Coronary artery (tissue), 2 donors: ENCODE measurements around the gene LRRC36.

Source experiments
- DNase-seq: peaks from one replicate; pipeline ENCODE4 v3.0.0-alpha.2; 2017; ENCODE audit warnings: low spot score
- H3K27ac ChIP-seq, 2 donors: fragments of 200-600 bp; sonication (generic); one replicate each; pipeline ENCODE4 v1.5.1; 2016 to 2019
- H3K4me3 ChIP-seq: fragments of 200-600 bp; sonication (generic); 2 replicates; pipeline ENCODE4 v1.5.1; 2016; ENCODE audit warnings: mild to moderate bottlenecking, moderate library complexity
- TF ChIP-seq, protein P1 (sequence below): fragments of 200-600 bp; sonication (generic); IDR thresholded peaks from one replicate; pipeline ENCODE4 v1.5.1; 2019; ENCODE audit warnings: antibody characterized with exemption

LRRC36 gene

DNA sequence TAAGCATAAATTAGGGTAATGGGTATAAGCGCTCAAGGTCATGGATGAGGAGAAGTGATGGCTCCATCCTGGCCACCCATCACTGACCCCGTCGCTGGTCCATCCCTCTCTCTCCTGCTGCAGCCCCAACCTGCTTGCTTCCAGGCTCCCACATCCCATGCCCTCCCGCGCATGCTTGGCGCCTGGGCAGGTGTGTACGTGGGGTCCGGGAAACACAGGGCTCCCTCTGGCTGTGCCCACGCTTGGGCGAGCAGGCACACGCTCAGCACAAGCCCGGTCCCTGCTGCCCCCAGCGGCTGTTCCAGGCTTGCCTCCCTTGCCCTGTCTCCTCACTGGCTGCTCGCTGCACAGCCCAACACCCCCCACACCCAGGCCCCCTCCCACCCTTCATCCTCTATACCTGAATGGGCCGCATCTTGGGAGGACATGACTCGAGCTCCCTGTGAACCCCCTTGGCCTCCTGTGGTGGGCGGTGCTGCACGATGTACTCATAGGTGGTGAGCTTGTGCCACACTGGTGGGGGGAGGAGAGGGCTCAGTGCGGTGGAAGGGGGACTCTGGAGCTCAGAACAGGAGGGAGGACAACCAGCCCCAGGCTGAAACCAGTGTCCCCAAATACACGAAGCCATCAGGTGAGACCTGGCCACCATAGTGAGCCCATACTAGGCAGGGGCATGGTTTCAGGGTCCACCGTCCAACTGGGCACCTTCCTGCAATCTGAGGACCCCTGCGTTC is 71.4 kb downstream of the LRRC36 start:
- no peak for DNase-seq
- TF ChIP-seq, protein P1, sequence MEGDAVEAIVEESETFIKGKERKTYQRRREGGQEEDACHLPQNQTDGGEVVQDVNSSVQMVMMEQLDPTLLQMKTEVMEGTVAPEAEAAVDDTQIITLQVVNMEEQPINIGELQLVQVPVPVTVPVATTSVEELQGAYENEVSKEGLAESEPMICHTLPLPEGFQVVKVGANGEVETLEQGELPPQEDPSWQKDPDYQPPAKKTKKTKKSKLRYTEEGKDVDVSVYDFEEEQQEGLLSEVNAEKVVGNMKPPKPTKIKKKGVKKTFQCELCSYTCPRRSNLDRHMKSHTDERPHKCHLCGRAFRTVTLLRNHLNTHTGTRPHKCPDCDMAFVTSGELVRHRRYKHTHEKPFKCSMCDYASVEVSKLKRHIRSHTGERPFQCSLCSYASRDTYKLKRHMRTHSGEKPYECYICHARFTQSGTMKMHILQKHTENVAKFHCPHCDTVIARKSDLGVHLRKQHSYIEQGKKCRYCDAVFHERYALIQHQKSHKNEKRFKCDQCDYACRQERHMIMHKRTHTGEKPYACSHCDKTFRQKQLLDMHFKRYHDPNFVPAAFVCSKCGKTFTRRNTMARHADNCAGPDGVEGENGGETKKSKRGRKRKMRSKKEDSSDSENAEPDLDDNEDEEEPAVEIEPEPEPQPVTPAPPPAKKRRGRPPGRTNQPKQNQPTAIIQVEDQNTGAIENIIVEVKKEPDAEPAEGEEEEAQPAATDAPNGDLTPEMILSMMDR = no peak
- Histone ChIP-seq H3K4me3 (no peak overlapping the region), H3K27ac (peak overlapping the region in 1 of 2 donors; percentile 75)

DNA sequence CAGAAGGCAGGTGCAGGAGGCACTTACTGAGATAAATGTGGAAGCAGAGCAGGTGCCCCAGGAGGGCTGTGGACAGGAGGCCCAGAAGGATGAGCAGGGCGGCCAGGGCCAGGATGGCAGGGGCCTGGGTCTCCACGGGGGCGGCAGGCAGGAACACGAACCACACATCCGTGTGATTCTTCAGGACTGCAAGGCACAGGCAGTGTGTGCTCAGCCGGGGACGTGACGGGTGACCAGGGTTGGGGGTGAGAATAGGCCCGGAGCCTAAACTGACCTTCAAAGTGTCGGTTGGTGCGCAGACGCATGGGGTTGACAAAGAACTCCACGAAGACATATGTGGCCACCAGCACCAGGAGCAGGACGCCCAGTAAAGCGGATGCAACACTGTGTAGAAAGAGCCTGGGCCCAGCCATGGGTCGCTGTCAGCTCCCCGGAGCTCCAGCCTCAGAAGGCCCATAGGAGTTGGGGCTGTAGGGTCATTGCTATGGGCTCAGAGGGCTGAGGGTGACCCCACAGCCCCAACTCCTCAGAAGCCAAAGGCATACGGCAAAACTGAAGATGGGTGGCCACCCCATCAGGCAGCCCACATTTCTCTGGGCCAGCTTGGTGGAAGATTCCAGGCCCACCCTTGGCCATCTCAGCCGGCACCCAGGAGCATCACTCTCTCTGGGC is 72.1 kb downstream of the LRRC36 start:
- no peak overlapping the region for H3K27ac ChIP-seq
- TF ChIP-seq, protein P1 = no peak
- no peak for DNase-seq

DNA sequence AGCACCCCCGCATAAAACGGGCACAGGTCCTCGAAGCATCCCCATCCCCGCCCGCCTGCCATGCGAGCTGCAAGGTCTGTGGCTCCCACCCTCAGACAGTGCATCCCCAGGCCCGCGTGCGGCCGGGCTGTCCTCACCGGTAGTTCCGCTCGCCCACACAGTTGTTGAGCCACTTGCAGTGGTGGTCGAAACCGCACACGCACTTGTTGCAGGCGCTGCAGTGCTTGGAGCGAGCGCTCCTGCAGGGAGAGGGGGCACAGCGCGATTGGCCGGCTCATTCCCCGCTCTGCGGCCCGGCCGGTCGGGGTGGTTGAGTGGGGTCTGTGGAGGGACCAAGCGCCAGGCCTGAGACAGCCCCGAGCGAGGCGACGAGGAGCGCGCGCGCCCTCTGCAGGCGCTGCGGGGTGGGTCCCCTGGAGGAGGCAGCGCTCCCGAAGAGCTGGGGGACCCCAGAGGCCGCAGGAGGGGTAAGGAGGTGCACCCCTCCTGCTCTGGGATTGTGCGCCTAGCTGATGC is 72.7 kb downstream of the LRRC36 start:
- TF ChIP-seq, protein P1 = peak; percentile 31
- Histone ChIP-seq H3K4me3 (peak overlapping the region; percentile 15), H3K27ac (no peak overlapping the region)
- DNase-seq = no peak

More for the DNA sequence above, 72.1 kb downstream of the LRRC36 start:
- no peak overlapping the region for H3K4me3 ChIP-seq

DNA sequence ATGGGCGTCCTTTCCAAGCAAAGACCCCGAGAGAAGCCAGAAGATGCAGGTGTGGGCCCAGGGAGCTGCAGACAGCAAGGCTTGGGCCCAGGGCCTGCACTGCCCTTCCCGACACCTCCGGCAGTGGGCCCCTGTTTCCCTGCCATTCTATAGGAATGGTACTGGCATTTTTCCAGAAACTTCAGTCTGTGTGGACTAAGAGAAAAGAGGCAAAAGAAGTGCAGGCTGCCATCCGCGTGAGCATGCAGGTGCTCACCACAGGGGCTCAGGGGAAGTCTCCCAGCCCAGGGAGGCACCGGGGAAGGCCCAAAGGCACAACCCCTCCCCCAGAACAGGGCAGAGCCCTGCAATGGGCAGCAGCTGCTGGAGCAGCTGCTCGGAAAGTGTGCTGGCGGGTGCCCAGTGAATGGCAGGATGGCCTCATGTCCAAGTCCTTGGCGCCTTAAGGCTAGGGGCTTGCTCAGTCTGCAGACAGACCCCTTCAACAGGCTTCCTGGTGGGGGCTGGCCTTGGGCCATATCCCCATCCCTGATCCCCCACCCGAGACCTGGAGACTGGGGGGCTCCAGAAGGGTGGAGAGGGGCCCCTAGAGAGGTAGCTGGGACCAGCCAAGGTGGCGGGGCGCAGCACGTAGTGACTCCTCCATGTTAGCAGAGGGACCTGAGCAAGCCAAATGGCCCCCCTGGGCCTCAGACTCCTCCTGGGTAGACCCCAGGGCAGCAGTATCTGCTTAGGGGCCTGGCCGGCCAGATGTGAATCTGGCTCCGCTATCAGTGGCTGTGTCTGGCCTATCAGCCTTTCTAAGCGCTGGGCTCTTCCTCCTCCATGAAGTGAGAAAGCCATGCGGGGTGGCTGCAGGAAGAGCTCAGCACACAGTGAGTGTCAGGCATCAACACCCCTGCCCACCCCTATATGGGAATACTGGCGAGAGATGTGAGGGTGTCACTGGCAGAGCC is 73.4 kb downstream of the LRRC36 start:
- H3K4me3 ChIP-seq = no peak overlapping the region
- TF ChIP-seq, protein P1 = no peak
- DNase-seq = no peak
- H3K27ac ChIP-seq = no peak overlapping the region

DNA sequence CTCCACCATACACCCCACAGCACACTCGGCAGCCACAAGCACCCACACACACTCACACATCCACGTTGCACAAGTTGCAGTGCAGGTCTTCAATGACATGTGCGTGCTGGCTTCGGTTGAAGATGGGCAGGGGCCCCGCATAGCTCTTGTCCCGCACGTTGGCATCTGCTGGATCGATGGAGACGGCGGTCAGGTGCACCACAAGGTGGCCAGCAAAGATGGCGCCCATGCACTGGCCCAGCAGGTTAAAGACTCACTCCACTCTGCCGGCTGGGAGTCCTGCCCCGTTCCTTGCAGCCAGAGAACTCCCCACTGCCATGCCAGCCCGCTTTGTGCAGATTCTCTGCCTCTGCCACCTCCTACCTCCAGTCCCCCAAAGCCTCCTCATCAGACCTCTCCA is 74.3 kb downstream of the LRRC36 start:
- H3K4me3 ChIP-seq = no peak overlapping the region
- no peak for DNase-seq
- H3K27ac ChIP-seq = no peak overlapping the region
- TF ChIP-seq, protein P1 = no peak

DNA sequence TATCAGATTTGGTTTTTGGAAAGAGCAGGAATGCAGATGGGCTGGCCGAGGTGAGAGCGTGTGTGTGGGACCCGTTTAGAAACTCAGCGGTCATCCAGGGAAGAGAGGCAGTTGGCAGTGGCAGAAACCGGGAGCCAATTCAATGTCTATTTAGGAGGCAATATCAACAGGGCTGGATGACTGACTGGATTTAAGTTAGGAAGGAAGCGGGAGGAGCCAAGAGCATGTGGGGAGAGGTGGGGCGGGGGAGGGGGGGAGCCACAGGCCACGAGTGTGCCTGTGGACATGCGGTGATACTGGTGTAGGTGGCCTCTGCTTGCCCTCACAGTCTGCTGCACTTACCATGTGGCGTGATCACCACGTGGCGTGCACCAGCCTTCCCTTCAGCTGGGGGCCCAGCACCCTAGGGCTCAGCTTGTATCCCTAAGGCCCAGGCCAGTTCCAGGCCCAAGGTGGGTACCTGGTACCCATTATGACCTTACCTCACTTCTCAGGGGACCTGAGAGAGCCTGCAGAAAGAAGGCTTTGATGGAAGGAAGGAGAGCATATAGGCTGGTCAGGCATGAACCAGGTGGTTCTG is 77.5 kb downstream of the LRRC36 start:
- no peak overlapping the region for H3K27ac ChIP-seq
- DNase-seq = no peak
- no peak overlapping the region for H3K4me3 ChIP-seq
- TF ChIP-seq, protein P1 = no peak
